HCT116 (cell line): ENCODE measurements around the gene GJA8.
"Not testable (repeated sequence)": the region's sequence is repeated elsewhere in the genome, so short reads cannot be mapped to it uniquely, and the experiment has no call there.

Experiments
- EZH2 ChIP-seq: fragments of 200-600 bp; sonication (generic); IDR thresholded peaks from 2 replicates; pipeline ENCODE4 v1.6.1; 2017; ENCODE audit warnings: antibody characterized with exemption, mixed run types
- EZH2phosphoT487 ChIP-seq: fragments of 200-600 bp; IDR thresholded peaks from 2 replicates; pipeline ENCODE4 v1.6.1; 2018; ENCODE audit warnings: antibody characterized with exemption, borderline replicate concordance
- FOSL1 ChIP-seq: IDR thresholded peaks from 2 replicates; pipeline ENCODE4 v1.6.1; 2012; ENCODE audit warnings: low read depth
- POLR2A ChIP-seq: IDR thresholded peaks from 2 replicates; pipeline ENCODE4 v1.7.0; 2011; ENCODE audit warnings: borderline replicate concordance; ENCODE audit not compliant: insufficient read depth, insufficient read length; ENCODE audit errors: extremely low read depth
- POLR2AphosphoS5 ChIP-seq: IDR thresholded peaks from 2 replicates; pipeline ENCODE4 v1.6.1; 2011; ENCODE audit warnings: mild to moderate bottlenecking, low read depth, low read length, moderate library complexity
- RAD21 ChIP-seq: IDR thresholded peaks from 2 replicates; pipeline ENCODE4 v1.6.1; 2012; ENCODE audit warnings: low read depth, mild to moderate bottlenecking
- SIN3A ChIP-seq: IDR thresholded peaks from 2 replicates; pipeline ENCODE4 v1.6.1; 2012; ENCODE audit warnings: low read depth
- SP1 ChIP-seq: IDR thresholded peaks from 2 replicates; pipeline ENCODE4 v1.6.1; 2012; ENCODE audit warnings: low read depth
- TCF7L2 ChIP-seq: IDR thresholded peaks from 2 replicates; pipeline ENCODE4 v1.7.0; 2011; ENCODE audit warnings: borderline replicate concordance, inconsistent platforms; ENCODE audit not compliant: insufficient read depth, insufficient read length; ENCODE audit errors: extremely low read depth
- YY1 ChIP-seq: IDR thresholded peaks from 2 replicates; pipeline ENCODE4 v1.6.1; 2011; ENCODE audit warnings: low read length, low read depth, moderate library complexity, mild to moderate bottlenecking; ENCODE audit not compliant: insufficient replicate concordance; ENCODE audit errors: extremely low read depth
- TF ChIP-seq, protein P1 (sequence below), 3 experiments: fragments of 200-600 bp in 1 of 3; sonication (generic) in 1 of 3; IDR thresholded peaks in 2 of 3; conservative IDR thresholded peaks in 1 of 3; 2 replicates each; pipeline ENCODE4 v1.5.1; 2012 to 2017; ENCODE audit warnings: low read depth in 2 of 3, low read length in 2 of 3, antibody characterized with exemption in 1 of 3, borderline replicate concordance in 1 of 3, control low read depth in 1 of 3, mild to moderate bottlenecking in 1 of 3, mixed read lengths in 1 of 3, mixed run types in 1 of 3, moderate library complexity in 1 of 3; ENCODE audit not compliant: insufficient read depth in 1 of 3
- TF ChIP-seq, protein P2 (sequence below): IDR thresholded peaks from 2 replicates; pipeline ENCODE4 v1.6.1; 2012; ENCODE audit warnings: low read depth

DNA sequence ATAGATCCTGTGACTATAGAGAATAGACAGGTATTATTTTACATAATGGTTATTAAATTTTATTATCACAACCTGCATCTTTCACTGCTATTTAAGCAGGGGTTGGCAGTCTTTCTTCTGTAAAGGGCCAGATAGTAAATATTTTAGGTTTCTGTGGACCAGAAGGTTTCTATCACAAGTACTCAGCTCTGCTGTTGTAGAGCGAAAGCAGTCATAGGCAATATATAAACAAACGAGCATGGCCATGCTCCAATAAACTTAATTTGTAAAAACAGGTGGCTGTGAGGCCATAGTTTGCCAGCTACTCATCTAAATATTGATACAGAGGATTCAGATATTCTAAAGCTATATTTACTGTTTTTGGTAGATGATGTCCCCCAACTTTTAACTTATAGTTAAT lies 37.9 kb downstream of the GJA8 start:
- not testable (repeated sequence) for TF ChIP-seq FOSL1, POLR2A, SIN3A, EZH2, POLR2AphosphoS5, TCF7L2, RAD21, YY1, EZH2phosphoT487, SP1
- TF ChIP-seq, protein P1, sequence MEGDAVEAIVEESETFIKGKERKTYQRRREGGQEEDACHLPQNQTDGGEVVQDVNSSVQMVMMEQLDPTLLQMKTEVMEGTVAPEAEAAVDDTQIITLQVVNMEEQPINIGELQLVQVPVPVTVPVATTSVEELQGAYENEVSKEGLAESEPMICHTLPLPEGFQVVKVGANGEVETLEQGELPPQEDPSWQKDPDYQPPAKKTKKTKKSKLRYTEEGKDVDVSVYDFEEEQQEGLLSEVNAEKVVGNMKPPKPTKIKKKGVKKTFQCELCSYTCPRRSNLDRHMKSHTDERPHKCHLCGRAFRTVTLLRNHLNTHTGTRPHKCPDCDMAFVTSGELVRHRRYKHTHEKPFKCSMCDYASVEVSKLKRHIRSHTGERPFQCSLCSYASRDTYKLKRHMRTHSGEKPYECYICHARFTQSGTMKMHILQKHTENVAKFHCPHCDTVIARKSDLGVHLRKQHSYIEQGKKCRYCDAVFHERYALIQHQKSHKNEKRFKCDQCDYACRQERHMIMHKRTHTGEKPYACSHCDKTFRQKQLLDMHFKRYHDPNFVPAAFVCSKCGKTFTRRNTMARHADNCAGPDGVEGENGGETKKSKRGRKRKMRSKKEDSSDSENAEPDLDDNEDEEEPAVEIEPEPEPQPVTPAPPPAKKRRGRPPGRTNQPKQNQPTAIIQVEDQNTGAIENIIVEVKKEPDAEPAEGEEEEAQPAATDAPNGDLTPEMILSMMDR (IDR thresholded peaks at IDR 0.05 in 2 of 3, conservative IDR thresholded peaks at IDR 0.05 in 1 of 3; ENCODE audit: borderline replicate concordance in 1 of 3, insufficient read depth in 1 of 3, low read depth in 2 of 3, low read length in 2 of 3): not testable (repeated sequence)
- TF ChIP-seq, protein P2, sequence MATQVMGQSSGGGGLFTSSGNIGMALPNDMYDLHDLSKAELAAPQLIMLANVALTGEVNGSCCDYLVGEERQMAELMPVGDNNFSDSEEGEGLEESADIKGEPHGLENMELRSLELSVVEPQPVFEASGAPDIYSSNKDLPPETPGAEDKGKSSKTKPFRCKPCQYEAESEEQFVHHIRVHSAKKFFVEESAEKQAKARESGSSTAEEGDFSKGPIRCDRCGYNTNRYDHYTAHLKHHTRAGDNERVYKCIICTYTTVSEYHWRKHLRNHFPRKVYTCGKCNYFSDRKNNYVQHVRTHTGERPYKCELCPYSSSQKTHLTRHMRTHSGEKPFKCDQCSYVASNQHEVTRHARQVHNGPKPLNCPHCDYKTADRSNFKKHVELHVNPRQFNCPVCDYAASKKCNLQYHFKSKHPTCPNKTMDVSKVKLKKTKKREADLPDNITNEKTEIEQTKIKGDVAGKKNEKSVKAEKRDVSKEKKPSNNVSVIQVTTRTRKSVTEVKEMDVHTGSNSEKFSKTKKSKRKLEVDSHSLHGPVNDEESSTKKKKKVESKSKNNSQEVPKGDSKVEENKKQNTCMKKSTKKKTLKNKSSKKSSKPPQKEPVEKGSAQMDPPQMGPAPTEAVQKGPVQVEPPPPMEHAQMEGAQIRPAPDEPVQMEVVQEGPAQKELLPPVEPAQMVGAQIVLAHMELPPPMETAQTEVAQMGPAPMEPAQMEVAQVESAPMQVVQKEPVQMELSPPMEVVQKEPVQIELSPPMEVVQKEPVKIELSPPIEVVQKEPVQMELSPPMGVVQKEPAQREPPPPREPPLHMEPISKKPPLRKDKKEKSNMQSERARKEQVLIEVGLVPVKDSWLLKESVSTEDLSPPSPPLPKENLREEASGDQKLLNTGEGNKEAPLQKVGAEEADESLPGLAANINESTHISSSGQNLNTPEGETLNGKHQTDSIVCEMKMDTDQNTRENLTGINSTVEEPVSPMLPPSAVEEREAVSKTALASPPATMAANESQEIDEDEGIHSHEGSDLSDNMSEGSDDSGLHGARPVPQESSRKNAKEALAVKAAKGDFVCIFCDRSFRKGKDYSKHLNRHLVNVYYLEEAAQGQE: not testable (repeated sequence)
